ENCODE data around the gene FCRLA.

DNA sequence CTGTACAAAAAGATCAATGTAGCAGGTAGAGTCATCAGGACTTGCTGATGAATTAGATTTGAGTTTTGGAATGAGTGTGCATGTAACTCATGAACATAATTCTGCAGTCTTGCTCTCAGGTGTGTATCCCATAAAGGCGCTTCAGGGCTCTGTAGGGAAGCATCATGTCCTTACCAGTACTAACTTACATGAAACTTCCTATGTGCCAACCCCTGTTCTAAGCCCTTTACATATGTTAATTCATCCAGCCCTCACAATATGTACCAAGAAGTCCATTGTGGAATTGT is 12.2 kb downstream of the FCRLA start:
- TF ChIP-seq CTCF (conservative IDR thresholded peaks at IDR 0.05) (no peak), EZH2 (IDR thresholded peaks at IDR 0.05; ENCODE audit: low read depth) (no peak)

All from PC-9 (cell line).